ENCODE results near the gene SERPINE1.
A peak's percentile ranks its signal among the peaks of the same experiment; 100 is the strongest.
"Not testable (repeated sequence)": the region's sequence is repeated elsewhere in the genome, so short reads cannot be mapped to it uniquely, and the experiment has no call there.

The SERPINE1 gene

GRCh38 chr7:101104193-101104713 is 22.7 kb upstream of the SERPINE1 start:
- no peak overlapping the region for H3K4me3 ChIP-seq (ENCODE audit: low read length)
- no peak for DNase-seq (ENCODE audit: low read depth)
- TF ChIP-seq CTCF (IDR thresholded peaks at IDR 0.05; ENCODE audit: insufficient read depth, low read depth, low read length, missing control alignments), result no peak

GRCh38 chr7:101104799-101105198 is 22.1 kb upstream of the SERPINE1 start:
- no peak overlapping the region for H3K4me3 ChIP-seq (ENCODE audit: low read length)
- TF ChIP-seq CTCF (IDR thresholded peaks at IDR 0.05; ENCODE audit: insufficient read depth, low read depth, low read length, missing control alignments), result no peak
- DNase-seq (ENCODE audit: low read depth), result no peak

GRCh38 chr7:101105248-101105647 is 21.7 kb upstream of the SERPINE1 start:
- DNase-seq (ENCODE audit: low read depth); H3K4me3 ChIP-seq (ENCODE audit: low read length): not testable (repeated sequence)

GRCh38 chr7:101106386-101106785 is 20.5 kb upstream of the SERPINE1 start:
- no peak for TF ChIP-seq CTCF (IDR thresholded peaks at IDR 0.05; ENCODE audit: insufficient read depth, low read depth, low read length, missing control alignments)
- DNase-seq (ENCODE audit: low read depth), result no peak
- no peak overlapping the region for H3K4me3 ChIP-seq (ENCODE audit: low read length)

- TF ChIP-seq CTCF (IDR thresholded peaks at IDR 0.05; ENCODE audit: insufficient read depth, low read depth, low read length, missing control alignments), result no peak
- no peak overlapping the region for H3K4me3 ChIP-seq (ENCODE audit: low read length)
- no peak for DNase-seq (ENCODE audit: low read depth)
Measured at GRCh38 chr7:101108330-101108857, 18.5 kb upstream of the SERPINE1 start.

- TF ChIP-seq CTCF (IDR thresholded peaks at IDR 0.05; ENCODE audit: insufficient read depth, low read depth, low read length, missing control alignments), result no peak
- peak; percentile 99 for DNase-seq (ENCODE audit: low read depth)
- no peak overlapping the region for H3K4me3 ChIP-seq (ENCODE audit: low read length)
Measured at GRCh38 chr7:101108961-101109360, 17.9 kb upstream of the SERPINE1 start.

GRCh38 chr7:101109368-101109767 is 17.5 kb upstream of the SERPINE1 start:
- DNase-seq (ENCODE audit: low read depth), result no peak
- TF ChIP-seq CTCF (IDR thresholded peaks at IDR 0.05; ENCODE audit: insufficient read depth, low read depth, low read length, missing control alignments), result no peak
- H3K4me3 ChIP-seq (ENCODE audit: low read length), result no peak overlapping the region

All from epithelial cell of esophagus (primary cell).